Right renal cortex interstitium (tissue), 3 donors: ENCODE data around the gene CITED4. TPM values are rescaled to one million over a fixed set of nuclear protein-coding genes. Genes with fewer than 3 reads are reported as not detected.

Source experiments
- DNase-seq, 3 donors: peaks; one replicate each; pipeline ENCODE4 v3.0.0-alpha.2; 2013; ENCODE audit warnings: low read depth in 3 of 3, low spot score in 2 of 3
- polyA plus RNA-seq, 3 donors: library from polyadenylated mRNA; unstranded; fragments of 120-200 nt; gene quantifications; one replicate each; pipeline ENCODE4 v1.2.1, GENCODE V29; 2013; ENCODE audit not compliant: insufficient read length in 3 of 3

CITED4 gene
- polyA plus RNA-seq, 3 donors = 3.0 to 3.7 (median 3.0) TPM

- DNase-seq = no peak
Observed at GRCh38 chr1:40856116-40856515, 6.0 kb downstream of the CITED4 start.

GRCh38 chr1:40855513-40855912 is 6.7 kb downstream of the CITED4 start:
- no peak for DNase-seq

GRCh38 chr1:40853885-40854170 is 8.3 kb downstream of the CITED4 start:
- no peak for DNase-seq

GRCh38 chr1:40853113-40853884 is 8.9 kb downstream of the CITED4 start:
- DNase-seq = no peak

GRCh38 chr1:40851643-40852042 is 10.5 kb downstream of the CITED4 start:
- DNase-seq = no peak

- DNase-seq = peak in 1 of 3 donors; percentile 63
Observed at GRCh38 chr1:40849801-40850592, 12.2 kb downstream of the CITED4 start.

GRCh38 chr1:40848530-40849189 is 13.5 kb downstream of the CITED4 start:
- DNase-seq = no peak

GRCh38 chr1:40847023-40847745 is 15.0 kb downstream of the CITED4 start:
- no peak for DNase-seq

GRCh38 chr1:40845895-40846294 is 16.3 kb downstream of the CITED4 start:
- no peak for DNase-seq

- no peak for DNase-seq
Observed at GRCh38 chr1:40844887-40845878, 17.0 kb downstream of the CITED4 start.

GRCh38 chr1:40844079-40844478 is 18.1 kb downstream of the CITED4 start:
- DNase-seq = no peak

- no peak for DNase-seq
Observed at GRCh38 chr1:40842691-40843090, 19.5 kb downstream of the CITED4 start.

GRCh38 chr1:40842207-40842606 is 20.0 kb downstream of the CITED4 start:
- no peak for DNase-seq

GRCh38 chr1:40841602-40842001 is 20.6 kb downstream of the CITED4 start:
- no peak for DNase-seq

- DNase-seq = no peak
Observed at GRCh38 chr1:40840526-40841323, 21.4 kb downstream of the CITED4 start.

GRCh38 chr1:40839943-40840335 is 22.2 kb downstream of the CITED4 start:
- no peak for DNase-seq

GRCh38 chr1:40838980-40839942 is 22.9 kb downstream of the CITED4 start:
- no peak for DNase-seq
